ENCODE results near the gene MBOAT1. TPM values are rescaled to one million over a fixed set of nuclear protein-coding genes. Genes with fewer than 3 reads are reported as not detected.
"Not testable (repeated sequence)": the region's sequence is repeated elsewhere in the genome, so short reads cannot be mapped to it uniquely, and the experiment has no call there.

The MBOAT1 gene, protein sequence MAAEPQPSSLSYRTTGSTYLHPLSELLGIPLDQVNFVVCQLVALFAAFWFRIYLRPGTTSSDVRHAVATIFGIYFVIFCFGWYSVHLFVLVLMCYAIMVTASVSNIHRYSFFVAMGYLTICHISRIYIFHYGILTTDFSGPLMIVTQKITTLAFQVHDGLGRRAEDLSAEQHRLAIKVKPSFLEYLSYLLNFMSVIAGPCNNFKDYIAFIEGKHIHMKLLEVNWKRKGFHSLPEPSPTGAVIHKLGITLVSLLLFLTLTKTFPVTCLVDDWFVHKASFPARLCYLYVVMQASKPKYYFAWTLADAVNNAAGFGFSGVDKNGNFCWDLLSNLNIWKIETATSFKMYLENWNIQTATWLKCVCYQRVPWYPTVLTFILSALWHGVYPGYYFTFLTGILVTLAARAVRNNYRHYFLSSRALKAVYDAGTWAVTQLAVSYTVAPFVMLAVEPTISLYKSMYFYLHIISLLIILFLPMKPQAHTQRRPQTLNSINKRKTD
- 10 to 100 TPM; 16.3 to 21.4 (median 17.3) TPM for polyA plus RNA-seq (ENCODE audit: insufficient read length in 4 of 4)

- peak; percentile 77 to 87 (median 82) for DNase-seq (ENCODE audit: low read depth in 4 of 4, low spot score in 3 of 4)
These were observed at the start of gene MBOAT1 for GRCh38 chr6:20212392-20213111. TSS of gene MBOAT1 (minus strand) at chr6:20212469. CDS start at chr6:20212234, 235 bp downstream.

- no peak for DNase-seq (ENCODE audit: low read depth in 4 of 4, low spot score in 3 of 4)
These were observed 49.4 kb upstream of the MBOAT1 start for GRCh38 chr6:20261685-20262084.

- DNase-seq (ENCODE audit: low read depth in 4 of 4, low spot score in 3 of 4), result no peak
These were observed 48.1 kb upstream of the MBOAT1 start for GRCh38 chr6:20260360-20260759.

DNA sequence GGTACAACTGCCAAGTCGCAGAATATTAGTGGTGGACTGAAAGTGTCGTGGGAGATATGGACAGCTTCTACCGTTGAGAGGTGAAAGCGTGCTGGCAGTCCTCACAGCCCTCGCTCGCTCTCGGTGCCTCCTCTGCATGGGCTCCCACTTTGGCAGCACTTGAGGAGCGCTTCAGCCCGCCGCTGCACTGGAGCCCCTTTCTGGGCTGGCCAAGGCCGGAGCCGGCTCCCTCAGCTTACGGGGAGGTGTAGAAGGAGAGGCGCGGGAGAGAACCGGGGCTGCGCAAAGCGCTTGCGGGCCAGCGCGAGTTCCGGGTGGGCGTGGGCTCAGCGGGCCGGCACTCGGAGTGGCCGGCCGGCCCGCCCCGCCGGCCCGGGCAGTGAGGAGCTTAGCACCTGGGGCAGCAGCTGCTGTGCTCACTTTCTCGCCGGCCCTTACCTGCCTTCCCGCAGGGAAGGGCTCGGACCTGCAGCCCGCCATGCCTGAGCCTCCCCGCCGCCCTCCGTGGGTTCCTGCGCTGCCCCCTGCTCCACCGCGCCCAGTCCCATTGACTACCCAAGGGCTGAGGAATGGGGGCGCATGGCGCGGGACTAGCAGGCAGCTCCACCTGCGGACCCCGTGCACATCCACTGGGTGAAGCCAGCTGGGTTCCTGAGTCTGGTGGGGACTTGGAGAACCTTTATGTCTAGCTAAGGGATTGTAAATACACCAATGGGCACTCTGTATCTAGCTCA, 47.2 kb upstream of the MBOAT1 start:
- DNase-seq (ENCODE audit: low read depth in 4 of 4, low spot score in 3 of 4), result no peak

DNA sequence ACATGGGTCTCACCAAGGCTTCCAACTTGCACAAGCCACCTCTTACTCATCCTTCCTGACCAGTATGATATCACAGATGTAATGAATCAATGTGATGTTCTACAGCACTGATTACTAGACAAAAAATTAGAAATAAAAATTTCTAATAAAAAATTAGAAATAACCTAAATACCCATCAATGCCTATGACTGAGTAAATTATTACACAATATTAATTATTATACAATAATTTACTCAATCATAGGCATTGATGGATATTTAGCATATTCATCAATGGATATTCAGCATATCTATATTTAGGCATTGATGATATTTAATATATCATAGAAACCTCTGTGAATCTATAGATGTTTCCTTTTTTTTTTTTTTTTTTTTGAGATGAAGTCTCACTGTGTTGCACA, 43.2 kb upstream of the MBOAT1 start:
- DNase-seq (ENCODE audit: low read depth in 4 of 4, low spot score in 3 of 4), result no peak

- DNase-seq (ENCODE audit: low read depth in 4 of 4, low spot score in 3 of 4), result no peak
These were observed 42.0 kb upstream of the MBOAT1 start for GRCh38 chr6:20254295-20254694.

- DNase-seq (ENCODE audit: low read depth in 4 of 4, low spot score in 3 of 4), result no peak
These were observed 40.8 kb upstream of the MBOAT1 start for GRCh38 chr6:20253021-20253420.

GRCh38 chr6:20252311-20252710, 40.0 kb upstream of the MBOAT1 start:
- no peak for DNase-seq (ENCODE audit: low read depth in 4 of 4, low spot score in 3 of 4)

DNA sequence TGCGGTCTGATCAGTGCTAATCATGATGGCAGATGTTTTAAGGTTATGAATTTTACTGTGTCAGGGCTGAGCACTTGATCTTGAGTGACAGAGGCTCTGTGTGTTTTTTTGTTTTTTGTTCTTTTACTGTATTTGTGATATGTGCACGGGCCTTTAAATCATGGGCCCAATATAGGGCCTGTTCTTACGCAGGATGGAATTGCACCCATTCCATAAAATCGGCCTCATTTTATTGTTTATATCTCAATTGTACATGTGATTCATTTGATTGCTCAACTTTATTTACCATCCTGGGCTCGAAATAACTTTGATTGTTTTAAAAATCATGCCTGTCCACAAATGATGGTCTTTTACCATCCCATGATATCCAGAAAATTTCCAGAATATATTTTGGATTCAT, 39.3 kb upstream of the MBOAT1 start:
- no peak for DNase-seq (ENCODE audit: low read depth in 4 of 4, low spot score in 3 of 4)

- DNase-seq (ENCODE audit: low read depth in 4 of 4, low spot score in 3 of 4), result no peak
These were observed 33.9 kb upstream of the MBOAT1 start for GRCh38 chr6:20246125-20246524.

DNA sequence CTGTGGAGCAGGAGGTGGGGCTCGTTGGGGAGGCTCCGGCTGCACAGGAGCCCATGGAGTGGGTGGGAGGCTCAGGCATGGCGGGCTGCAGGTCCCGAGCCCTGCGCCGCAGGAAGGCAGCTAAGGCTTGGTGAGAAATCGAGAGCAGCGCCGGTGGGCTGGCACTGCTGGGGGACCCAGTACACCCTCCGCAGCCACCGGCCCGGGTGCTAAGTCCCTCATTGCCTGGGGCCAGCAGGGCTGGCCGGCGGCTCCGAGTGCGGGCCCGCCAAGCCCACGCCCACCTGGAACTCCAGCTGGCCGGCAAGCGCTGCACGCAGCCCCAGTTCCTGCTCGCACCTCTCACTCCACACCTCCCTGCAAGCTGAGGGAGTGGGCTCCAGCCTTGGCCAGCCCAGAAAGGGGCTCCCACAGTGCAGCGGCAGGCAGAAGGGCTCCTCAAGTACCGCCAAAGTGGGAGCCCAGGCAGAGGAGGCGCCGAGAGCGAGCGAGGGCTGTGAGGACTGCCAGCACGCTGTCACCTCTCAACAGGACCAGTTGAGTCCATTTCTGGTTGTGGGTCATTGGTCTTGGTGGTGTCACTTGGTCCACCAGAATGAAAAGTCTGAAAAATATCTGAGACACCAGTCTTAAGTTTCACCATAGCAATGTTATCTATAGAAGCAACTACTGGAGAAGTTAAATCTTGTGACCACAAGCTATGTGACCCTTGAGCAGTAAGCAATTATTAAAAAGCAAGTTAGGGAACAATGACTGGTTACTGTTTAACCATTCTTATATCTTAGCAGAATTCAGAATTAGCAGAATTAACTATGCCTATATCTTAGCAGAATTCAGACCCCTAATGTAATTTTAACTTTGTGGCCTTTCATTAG, 32.8 kb upstream of the MBOAT1 start:
- DNase-seq (ENCODE audit: low read depth in 4 of 4, low spot score in 3 of 4), result not testable (repeated sequence)

DNA sequence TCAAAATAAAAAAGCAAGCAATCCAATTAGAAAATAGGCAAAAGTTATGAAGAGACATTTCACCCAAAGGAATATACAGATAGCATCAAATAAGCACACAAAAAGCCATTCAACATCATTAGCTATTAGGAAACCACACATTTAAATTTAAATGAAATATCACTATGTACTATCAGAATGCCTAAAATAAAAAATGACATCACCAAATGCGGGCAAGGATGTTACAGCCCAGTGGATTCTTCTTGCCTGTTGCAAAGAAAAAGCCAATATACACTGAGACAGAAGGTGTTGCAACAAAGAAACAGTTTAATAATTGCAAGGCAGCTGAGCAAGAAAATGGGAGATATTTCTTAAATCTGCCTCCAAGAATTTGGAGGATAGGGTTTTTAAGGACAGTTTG, 31.0 kb upstream of the MBOAT1 start:
- no peak for DNase-seq (ENCODE audit: low read depth in 4 of 4, low spot score in 3 of 4)

- DNase-seq (ENCODE audit: low read depth in 4 of 4, low spot score in 3 of 4), result no peak
These were observed 30.1 kb upstream of the MBOAT1 start for GRCh38 chr6:20242397-20242796.

DNA sequence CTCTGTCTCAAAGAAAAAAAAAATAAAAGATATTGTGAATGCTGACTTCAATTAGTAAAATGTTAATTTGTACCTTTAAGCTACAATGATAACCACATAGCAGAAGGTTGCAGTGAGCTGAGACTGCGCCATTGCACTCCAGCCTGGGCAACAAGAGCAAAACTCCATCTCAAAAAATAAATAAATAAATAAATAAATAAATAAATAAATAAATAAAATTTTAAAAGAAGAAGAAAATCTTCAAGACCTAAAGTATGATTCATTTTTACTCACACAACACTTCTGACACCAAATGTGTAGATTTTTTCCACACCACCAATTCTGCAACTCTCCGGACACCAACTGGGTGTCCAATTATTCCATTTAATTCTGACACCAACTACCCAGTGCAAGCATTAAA, 28.8 kb upstream of the MBOAT1 start:
- no peak for DNase-seq (ENCODE audit: low read depth in 4 of 4, low spot score in 3 of 4)

DNA sequence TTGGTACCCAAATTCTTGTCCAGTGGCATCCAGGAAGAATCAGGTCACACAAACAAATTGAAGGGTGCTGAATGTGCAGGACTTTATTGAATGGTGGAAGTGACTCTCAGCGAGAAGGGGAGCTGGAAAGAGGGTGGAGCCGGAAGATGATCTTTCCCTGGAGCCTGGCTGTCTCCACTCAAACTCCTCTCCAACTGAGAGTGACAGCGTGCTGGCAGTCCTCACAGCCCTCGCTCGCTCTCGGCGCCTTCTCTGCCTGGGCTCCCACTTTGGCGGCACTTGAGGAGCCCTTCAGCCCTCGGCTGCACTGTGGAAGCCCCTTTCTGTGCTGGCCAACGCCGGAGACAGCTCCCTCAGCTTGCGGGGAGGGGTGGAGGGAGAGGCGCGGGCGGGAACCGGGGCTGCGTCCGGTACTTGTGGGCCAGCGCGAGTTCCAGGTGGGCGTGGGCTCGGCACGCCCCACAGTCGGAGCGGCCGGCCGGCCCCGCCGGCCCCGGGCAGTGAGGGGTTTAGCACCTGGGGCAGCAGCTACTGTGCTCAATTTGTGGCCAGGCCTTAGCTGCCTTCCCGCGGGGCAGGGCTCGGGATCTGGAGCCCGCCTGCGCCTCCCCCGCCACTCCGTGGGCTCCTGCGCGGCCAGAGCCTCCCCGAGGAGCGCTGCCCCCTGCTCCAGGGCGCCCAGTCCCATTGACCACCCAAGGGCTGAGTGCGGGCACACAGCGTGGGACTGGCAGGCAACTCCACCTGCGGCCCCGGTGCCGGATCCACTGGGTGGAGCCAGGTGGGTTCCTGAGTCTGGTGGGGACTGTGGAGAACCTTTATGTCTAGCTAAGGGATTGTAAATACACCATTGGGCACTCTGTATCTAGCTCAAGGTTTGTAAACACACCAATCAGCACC, 26.7 kb upstream of the MBOAT1 start:
- no peak for DNase-seq (ENCODE audit: low read depth in 4 of 4, low spot score in 3 of 4)

DNA sequence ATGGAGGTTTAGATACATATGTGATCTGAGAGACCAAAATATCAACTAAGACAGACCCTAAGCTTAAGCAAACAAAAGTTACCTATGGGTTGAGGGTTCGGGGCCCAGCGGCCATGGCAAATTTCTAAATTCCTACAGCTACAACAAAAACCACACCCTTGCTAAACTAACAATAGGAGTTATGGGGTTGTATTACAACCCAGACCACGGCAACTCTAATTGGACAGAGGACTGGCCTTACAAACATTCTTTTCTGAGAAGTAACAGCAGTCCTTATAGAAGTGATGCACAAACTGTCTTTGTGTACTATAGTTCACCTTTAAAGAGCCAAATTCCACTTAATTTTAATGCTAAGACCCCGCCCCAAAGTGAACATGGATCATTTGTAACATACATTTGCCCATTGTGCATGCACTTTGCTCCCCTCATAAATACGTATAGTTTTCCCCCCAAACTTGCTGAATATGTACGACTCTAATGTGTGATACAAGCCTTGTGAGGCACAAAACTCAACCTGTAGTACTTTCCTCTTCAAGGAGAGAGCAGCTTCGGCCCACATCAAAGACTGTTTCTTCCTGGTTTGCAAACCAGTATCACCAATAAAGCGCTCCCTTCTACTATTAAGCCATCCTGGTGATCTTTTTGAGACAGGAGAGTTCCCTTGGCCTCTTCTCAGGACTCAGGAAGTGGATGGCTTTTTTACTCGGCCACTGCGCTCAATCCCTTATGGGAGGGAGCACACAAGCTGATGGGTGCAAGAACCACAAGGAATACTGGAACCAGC, 25.6 kb upstream of the MBOAT1 start:
- DNase-seq (ENCODE audit: low read depth in 4 of 4, low spot score in 3 of 4), result no peak

GRCh38 chr6:20236909-20237600, 24.8 kb upstream of the MBOAT1 start:
- DNase-seq (ENCODE audit: low read depth in 4 of 4, low spot score in 3 of 4), result no peak

DNA sequence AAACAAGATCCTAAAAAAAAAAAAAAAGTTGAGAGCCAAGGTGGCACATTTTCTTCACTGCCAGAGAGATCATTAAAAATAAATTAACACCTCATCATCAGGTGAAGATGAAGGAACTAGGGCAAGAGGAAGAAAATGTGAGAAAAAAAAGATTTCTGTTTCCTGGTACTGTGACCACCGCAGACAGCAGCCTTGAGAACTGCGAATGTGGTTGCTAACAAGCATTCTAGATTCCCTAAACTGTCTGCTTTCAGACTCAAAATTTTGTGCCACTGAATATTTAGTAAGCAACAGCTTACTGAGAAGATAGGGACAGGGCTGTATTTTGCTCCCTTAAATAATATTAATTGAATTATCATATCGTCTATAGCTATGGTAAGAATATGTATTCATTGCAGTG, 24.1 kb upstream of the MBOAT1 start:
- DNase-seq (ENCODE audit: low read depth in 4 of 4, low spot score in 3 of 4), result no peak

All from right renal pelvis (tissue), 4 donors.